Testis (tissue), 2 donors: Measurements from ENCODE around the gene C1QL4.

Source experiments
- POLR2A ChIP-seq: fragments of 450-650 bp; IDR thresholded peaks from one replicate; pipeline ENCODE4 v1.6.1; 2017; ENCODE audit warnings: antibody characterized with exemption, mild to moderate bottlenecking, moderate library complexity
- TF ChIP-seq, protein P1 (sequence below), 3 experiments: fragments of 450-650 bp in 2 of 3; fragments of 200-600 bp in 1 of 3; sonication (generic) in 1 of 3; IDR thresholded peaks; one replicate each; pipeline ENCODE4 v1.5.1; 2016 to 2019; ENCODE audit warnings: antibody characterized with exemption in 3 of 3, mild to moderate bottlenecking in 2 of 3, moderate library complexity in 1 of 3

DNA sequence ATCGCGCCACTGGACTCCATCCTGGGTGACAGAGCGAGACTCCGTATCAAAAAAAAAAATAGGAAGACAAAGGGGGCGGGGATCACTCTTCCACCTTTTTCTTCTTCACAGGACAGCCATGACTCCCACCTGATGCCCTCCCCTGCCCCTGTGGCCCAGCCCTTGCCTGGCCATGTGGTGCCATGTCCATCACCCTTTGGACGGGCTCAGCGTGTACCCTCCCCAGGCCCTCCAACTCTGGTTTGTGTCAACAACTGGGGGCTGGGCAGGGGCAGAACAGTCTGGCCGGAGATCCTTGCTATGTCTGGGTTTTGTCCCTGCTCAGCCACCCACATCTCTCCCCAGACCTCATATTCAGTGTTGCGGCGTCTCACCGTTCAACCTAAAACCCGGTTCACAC lies 8.2 kb downstream of the C1QL4 start:
- no peak for TF ChIP-seq POLR2A
- TF ChIP-seq, protein P1, sequence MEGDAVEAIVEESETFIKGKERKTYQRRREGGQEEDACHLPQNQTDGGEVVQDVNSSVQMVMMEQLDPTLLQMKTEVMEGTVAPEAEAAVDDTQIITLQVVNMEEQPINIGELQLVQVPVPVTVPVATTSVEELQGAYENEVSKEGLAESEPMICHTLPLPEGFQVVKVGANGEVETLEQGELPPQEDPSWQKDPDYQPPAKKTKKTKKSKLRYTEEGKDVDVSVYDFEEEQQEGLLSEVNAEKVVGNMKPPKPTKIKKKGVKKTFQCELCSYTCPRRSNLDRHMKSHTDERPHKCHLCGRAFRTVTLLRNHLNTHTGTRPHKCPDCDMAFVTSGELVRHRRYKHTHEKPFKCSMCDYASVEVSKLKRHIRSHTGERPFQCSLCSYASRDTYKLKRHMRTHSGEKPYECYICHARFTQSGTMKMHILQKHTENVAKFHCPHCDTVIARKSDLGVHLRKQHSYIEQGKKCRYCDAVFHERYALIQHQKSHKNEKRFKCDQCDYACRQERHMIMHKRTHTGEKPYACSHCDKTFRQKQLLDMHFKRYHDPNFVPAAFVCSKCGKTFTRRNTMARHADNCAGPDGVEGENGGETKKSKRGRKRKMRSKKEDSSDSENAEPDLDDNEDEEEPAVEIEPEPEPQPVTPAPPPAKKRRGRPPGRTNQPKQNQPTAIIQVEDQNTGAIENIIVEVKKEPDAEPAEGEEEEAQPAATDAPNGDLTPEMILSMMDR (IDR thresholded peaks at IDR 0.05) = no peak
